HG03159 (cell line): Measurements from ENCODE around the gene GPR156.

ENCODE experiments used
- ATAC-seq: cut with Tn5 transposase; IDR thresholded peaks from one replicate; pipeline ENCODE4 v1.9.1; 2021; ENCODE audit warnings: mild to moderate bottlenecking, moderate library complexity; ENCODE audit not compliant: unreplicated experiment

The GPR156 gene

DNA sequence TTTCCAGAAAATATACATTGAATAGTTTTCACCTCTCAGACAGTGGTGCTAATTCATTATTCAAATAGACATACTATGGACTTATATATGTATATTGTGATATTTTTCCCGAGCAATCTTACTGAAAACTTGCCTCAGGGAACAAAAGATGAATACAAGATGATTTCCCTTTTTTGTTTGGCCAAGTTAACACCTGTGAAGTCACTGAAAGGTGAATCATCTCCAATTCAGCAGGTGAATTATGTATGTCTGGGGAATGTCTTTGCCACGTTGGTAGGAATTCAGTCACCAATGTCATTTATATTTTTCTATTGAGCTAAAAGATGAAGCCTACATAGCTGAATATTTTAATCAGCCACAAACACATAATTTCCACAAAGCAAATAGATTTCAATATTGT is 88.2 kb downstream of the GPR156 start:
- no peak for ATAC-seq

DNA sequence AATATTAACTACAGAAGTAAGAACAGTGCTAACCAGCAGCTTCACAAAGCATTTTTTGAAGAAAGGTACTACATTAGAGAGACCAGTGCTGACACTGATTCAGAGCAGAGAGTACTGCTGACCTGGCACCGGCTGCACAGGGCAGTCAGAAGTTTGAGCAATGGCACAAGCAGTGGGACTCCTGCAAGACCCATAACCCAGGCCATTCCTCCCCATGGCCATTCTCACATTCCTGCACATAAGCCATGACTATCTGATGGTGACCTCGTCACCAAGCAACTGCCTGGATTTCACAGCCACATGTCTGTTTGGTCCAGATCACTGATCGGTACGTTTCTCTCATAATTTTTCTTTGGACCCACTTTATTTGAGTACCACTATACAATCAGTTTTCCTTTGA is 88.7 kb downstream of the GPR156 start:
- no peak for ATAC-seq

DNA sequence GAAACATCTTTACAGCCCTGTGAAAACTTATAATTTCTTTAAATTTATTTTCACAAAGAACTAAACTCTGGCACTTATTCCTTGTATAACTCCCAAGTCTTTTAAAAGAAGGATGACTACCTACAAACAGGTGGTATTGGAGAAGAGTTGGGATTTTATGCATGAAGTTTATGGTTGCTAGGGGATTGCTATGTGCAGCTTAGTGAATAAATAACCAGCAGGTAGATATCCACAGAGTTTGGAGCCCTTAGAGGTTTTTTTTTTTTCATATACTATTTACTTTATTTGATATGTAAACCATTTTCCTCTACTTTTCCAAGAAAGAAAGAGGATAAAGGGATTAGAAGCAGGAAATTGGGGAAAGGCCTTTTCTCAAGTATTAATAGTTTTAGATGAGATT is 91.5 kb downstream of the GPR156 start:
- no peak for ATAC-seq

DNA sequence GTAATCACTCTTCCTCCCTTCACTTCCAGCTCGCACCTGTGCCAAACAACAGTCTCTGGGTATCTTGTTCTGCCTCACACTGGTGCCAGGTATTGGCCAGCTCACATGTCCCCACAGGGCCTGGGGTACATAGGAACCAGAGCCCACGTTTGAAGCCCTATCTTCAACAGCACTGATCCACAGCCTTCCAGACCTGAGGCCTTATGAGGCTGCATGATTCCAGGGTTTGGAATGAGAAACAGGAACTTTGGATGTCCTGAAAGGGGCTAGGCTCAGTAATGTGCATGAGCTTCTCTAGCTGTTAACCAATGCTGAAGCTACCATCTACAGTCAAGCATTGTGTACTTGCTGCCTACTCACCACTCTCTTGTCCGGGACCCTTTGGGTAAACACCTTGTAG is 92.4 kb downstream of the GPR156 start:
- ATAC-seq = no peak

DNA sequence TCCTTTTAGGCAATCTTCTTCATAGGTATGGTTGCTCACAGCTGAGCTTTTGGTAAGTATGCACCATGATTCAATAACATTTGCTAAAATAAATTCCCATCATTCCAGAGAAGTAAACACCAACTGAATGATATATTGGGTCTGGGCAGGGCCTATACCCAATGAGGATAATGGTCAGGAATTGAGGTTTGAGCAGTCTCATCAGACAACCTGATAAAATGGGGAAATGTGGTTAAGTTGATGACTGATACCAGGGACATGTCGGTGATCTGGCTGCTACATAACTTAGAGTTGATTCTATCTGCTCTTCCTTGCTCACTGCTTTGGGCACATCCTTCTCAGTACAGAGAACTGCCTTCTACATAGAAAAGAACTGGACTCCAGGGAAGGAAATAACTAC is 92.9 kb downstream of the GPR156 start:
- ATAC-seq = no peak

DNA sequence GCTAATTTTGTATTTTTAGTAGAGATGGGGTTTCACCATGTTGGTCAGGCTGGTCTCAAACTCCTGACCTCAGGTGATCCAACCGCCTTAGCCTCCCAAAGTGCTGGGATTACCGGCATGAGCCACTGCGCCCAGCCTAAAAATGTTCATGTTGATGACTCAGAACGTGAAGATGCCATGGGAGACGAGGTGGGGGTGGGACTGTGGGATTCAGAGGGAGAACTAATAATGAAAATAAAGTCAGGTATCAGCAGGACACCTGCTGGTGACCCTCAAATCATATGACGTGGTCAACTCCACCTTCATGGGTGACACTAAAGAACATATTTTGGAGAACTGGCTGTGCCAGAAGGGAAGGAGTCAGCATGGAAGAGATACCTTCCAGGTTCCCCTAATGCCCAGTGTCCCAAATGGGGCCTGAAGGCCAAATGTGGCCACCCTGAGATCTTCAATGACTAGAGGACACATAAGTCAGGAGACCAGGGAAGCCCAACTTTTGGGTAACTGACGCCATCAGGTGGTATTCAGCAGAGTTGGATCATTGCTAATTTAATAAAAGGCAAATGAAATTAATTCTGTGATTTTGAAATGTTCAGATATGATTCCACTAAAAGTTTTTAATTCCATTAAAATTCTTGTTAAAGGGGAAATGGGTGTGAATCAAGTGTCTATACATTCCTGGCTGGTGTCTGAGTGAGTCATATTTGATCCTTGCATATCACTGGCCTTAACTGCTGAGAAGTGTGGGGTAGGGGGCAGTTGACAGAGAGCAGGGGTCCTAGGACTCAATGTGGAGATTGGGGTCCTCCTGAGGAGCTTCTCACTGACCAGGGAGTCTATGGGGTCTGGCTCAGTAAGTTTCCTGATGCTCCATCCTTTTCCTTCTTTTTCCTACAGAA is 102.2 kb downstream of the GPR156 start:
- ATAC-seq = no peak

DNA sequence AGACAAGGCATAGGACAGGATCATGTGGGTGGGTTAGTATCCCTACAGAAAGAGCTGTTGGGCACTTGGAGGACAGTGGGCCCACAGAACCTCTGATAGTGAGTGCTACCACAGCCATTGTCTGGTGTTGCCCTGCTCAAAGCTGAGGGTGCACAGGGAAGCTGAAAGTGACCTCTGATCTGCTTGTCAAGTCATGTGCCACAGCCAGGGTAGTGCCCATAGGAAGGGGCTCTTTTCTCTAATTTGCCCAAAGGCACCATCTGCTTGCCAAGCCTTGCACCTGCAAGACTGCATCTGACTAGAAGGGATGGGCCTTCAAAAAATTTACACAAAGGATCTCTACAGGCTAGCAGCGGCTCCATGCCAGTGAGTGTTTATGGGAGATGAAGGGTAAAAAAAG is 103.4 kb downstream of the GPR156 start:
- ATAC-seq = no peak

DNA sequence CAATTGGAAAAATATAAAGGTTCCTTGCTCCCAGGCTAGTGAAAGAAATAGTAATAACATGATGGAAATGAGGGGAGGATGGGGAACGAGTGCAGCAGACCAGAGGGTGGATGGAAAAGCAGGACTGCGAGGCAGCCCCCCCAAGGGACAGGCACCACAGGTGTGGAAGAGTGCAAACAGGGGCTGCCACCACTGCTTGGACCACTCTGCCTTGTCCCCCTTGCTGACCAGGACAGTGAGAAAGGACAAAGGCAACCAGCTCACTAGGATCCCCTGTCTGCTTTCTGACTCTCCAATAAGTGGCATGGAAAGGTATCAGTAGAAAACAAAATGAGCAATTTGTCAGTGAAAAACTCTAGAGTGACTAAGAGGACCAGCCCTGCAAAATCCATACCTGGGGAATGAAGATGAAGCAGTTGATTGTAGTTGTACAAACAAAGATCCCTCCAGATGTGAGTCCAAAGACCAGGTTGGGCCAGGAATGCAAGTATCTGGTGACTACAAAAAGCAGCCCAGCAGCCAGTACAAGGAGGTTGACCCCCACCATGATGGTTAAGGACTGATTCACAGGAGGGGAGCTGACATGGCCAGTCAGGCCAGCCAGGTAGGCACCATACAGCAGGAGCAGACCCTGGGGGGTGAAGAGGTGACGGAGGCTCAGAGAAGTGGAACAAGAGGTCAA is 104.2 kb downstream of the GPR156 start:
- no peak for ATAC-seq

DNA sequence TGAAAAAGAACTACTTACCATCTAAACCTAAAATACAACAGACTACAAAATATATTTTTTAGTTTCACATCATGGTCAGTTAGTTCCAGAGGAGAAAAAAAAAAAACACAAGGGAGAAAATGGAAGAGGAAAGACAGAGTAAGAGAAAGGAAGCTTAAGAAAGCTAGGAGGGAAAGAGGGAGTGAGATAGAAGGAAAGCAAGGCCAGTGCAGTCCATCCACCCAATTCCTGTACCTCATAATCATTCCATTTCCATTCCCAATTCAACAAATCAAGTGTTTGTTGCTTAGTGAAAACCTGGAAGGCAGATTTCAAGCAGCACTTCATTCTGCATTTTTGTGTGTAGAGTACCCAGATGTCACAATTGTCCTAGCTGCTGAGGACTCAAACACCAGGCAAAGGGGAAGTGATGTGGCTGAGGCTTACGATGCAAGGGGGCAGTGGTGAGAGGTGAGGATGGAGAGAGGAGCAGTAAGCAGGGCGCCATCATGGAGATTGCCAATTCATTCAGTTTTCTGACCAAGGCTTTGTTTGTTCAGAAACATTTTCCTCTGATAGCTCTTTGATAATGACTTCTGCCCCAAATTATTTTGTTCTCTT is 107.2 kb downstream of the GPR156 start:
- no peak for ATAC-seq

DNA sequence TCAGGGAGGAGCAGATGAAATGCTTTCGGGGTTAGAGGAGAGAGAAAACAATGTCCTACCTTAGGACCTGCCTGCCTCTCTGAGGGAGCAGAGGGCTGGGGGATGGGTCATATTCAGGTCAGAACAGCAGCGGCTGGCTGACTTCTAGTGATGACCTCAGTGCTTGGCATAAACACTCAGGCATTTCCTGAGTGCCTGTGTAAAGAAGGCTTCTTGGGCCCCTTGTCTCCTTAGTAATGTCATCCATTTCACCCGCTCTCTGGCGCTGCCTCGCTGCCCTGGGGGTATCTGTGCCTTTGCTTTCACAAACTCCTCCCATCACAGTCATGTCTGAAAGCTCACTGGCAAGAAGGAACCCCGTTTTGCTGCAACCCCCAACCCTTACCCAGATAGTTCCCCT is 107.9 kb downstream of the GPR156 start:
- no peak for ATAC-seq

DNA sequence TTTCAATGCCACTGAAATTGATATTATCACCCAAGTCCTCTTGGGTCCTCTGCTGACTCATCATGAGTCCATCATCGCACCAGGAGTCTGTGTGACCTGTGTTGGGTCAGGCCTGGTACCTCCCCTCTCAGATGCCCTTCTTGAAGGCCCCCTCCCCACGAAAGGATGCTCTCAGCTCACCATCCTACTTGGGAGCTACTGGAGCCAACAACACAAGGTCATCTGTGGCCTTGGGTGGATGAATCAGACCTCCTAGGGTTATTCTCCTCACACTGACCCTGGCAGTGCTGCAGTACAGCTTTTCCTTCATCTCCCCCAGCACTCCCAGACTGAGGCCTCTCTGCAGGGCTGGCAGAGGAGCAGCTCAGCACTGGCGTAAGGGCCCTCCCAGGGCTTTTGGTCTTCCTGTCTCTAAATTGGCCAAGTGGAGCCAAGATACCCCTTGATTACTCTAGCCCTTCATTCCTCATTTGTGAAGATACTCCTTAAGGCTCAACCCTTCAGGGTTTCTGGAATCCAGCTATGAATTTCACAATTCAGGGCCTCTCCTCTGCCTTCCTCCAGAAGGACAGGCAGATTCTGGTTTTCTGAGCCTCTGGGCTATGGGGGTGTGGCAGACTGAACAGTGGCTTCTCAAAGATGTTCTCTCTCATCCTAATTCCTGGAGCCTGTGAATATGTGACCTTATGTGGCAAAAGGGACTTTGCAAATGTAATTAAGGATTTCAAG is 110.0 kb downstream of the GPR156 start:
- no peak for ATAC-seq

DNA sequence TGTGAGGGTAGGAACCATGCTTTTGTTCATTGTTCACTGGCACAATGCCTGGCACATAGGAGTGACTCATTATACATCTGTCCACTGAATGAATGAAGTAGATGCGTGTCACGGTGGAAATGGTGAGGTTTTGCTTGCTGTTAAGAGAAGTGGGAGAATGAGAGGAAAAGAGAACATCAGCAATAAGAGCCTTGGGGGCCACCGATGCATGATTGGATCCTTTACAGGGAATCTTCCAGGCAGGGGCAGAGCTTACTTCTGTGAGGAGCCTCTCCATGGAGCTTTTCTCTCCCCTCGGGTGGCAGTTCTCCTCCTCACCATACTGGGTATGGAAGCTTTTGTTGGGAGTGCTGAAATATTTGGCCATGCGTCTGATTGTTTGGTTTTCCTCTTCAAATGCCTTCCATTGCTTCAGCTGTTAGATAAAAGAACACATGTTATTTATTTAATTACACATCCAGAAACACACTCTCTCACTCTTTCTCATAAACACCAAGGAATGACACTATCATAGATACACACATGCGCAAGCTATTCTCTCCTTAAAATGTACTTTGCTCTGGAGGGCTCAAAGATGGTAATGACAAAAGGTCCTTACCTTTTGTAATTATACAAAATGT is 111.9 kb downstream of the GPR156 start:
- ATAC-seq = no peak

DNA sequence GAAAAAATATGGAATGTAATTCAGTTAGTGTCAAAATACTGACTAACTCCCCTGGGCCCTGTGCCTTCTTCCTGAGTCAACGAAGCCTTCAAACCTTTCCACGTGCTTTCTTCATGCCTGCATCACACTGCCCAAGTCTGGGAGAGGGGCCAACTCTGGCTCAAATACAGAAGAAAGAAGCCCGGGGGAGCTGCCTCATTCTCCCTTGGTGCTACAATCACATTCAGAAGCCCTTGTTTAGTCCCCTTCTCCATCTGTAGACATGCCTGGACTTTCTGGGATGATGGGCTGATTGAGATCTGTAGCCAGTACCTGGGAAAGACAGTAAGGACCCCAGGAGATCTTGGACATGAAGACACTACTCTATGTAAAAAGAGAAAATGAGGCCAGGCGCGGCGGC is 113.0 kb downstream of the GPR156 start:
- no peak for ATAC-seq

DNA sequence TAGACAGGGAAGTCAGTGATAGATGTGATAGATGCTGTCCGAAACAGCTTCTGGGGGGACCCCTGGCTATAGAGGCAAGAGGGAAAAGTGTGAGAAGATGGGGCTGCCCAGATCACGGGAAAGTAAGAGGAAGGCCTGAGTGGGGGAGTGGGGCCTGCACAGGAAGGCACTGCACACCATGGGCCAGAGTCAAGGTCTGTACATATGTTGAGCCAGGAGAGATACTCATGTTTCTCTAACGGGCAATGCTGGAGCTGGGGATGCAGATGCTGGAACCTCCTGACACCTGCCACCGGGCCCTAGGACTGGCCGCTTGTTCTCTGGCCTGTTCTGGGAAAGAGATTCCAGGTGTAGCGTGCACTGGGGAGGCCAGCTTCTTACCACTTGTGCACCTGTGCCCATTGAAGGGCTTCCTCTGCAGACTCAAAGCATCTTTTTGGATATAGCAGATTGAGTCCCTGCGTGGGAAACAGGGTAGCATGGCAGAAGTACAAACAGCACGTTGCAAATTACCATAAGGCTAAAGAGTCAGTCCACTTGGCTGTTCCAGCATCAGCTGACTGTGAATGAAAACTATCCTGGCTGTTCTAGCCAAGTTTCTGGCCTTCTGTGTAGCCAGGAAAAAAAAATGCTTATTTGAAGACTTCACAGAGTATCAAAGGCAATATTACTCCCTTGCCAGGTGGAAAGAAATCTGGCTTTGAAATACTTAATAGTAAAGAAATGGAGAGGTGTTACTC is 113.7 kb downstream of the GPR156 start:
- ATAC-seq = no peak

DNA sequence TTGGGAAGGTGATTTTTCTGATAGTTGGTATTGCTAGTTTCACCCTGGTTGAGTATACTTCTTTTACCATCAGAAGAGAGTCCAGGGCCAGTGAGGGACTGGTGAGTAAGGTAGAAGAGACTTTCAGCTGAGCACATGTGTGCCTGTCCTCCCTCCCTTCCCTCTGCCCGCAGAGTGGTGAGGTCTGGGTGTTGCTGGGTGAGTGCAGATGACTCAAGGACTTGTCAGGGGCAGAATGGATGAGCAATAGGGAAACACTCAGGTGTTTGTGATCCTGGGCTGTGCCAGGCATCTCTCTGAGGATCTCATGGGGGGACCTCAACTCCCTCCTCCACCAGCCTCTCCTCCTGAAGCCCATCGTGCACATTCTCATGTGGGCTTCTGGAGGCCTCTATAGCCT is 114.8 kb downstream of the GPR156 start:
- ATAC-seq = no peak

DNA sequence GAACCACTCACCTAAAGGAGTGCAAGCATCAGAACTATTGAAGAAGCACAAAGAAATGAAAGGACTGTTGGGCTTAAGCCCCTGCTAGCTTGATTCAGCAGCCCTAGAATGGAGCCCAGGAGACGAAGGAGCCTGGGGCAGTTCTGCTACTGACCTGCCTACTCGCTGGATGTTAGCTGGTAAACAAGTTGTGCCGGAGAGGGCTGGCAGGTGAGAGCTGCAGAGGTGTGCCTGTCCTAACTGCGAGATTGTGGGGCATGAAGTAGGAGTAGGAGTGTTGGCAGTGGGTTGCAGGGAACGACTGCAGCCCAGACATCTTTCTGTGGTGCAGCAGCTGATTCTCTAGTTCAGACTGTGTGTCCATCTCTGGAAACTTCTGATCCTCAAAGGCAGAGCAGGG is 115.6 kb downstream of the GPR156 start:
- no peak for ATAC-seq

DNA sequence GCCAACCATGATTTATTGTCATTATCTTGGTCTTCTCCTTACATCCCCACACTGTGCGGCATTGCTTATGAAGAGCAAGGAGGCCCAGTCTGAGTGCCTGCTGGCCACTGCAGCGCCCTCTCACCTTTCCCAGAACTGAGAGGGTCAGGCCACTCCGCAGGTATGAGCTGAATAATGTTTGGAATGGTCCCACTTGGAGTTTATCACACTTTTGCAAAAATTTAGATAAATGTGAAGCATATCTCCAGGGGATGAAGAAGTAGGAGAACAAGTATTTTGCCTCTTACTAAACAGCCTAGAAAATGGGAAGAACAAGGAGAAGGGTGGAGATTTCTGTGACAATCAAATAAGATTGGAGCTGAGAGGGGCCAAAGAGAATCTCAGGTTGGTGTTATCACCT is 116.4 kb downstream of the GPR156 start:
- no peak for ATAC-seq

DNA sequence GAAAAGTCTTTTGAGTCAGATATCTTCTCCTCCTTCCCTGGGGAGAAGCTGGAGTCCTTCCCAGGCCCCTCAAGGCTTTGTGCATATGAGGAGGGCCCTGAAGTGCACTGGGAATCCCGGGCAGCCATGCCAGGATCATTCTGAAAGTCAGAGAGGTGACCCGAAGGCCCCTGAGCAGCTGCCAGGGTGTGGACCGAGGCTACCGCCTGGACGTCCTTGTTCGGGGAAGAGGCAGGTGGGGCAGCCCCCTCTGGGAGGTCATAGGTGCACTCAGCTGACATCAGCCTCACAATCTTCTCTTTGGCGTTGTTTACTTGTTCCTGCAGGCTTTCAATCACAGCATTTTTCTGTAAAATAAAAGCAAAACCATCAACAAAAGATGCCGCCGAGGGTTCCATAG is 117.0 kb downstream of the GPR156 start:
- ATAC-seq = no peak

DNA sequence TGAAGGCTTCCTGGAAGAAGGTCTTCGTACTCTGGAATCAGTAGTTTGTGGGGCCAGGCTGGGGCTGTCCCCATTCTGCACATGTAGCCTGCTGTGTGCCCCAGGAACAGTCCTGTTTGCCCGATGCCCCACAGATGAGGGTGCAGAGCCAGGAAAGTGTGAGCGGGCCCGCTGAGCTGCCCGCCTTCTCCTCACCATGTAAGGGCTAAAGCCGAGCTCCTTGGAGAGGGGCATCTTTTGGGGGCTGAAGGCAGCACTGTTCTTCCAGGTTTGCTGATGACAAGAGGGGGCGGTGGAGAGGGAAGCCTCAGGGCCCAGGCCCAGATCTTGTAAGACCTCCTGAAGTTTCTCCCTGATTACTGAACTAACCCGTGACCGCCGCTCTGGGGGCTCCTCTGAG is 117.5 kb downstream of the GPR156 start:
- no peak for ATAC-seq

DNA sequence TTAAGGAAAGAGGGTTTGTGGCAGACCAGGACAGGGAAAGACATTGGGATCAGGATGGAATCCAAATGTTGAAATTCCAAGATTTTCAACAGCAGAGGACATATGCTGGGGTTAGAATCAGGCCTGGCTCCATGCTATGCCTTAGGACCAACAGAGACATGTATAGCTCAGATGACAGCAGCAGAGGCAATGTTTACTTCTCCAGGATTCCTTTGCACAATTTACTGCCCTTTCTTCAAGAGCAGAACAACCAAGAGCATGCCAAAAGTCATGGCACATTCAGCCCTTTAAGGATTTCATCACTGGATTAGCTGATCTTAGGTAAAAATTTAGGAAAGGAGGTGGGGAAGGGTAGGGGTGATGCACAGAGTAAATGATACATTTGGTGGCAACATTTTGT is 121.2 kb downstream of the GPR156 start:
- no peak for ATAC-seq
